Sigmoid colon (tissue), 7 donors: ENCODE results near the gene FUT6. TPM values are rescaled to one million over a fixed set of nuclear protein-coding genes. Genes with fewer than 3 reads are reported as not detected.

Source experiments
- DNase-seq: peaks from one replicate; pipeline ENCODE4 v3.0.0-alpha.2; 2019
- H3K27ac ChIP-seq, 4 donors: fragments of 200-600 bp; sonication (generic); one replicate each; pipeline ENCODE4 v1.5.1; 2016 to 2019; ENCODE audit warnings: mild to moderate bottlenecking in 1 of 4
- H3K27me3 ChIP-seq, 3 donors: fragments of 200-600 bp; sonication (generic); one replicate each; pipeline ENCODE4 v1.5.1; 2019; ENCODE audit warnings: mild to moderate bottlenecking in 1 of 3
- H3K36me3 ChIP-seq, 4 donors: fragments of 200-600 bp; sonication (generic); one replicate each; pipeline ENCODE4 v1.5.1; 2016 to 2019
- H3K4me1 ChIP-seq, 4 donors: fragments of 200-600 bp; sonication (generic); one replicate each; pipeline ENCODE4 v1.5.1; 2017 to 2019
- H3K4me3 ChIP-seq, 4 donors: fragments of 200-600 bp; sonication (generic); one replicate each; pipeline ENCODE4 v1.5.1; 2017 to 2019; ENCODE audit warnings: mild to moderate bottlenecking in 2 of 4, moderate library complexity in 1 of 4
- H3K9me3 ChIP-seq, 4 donors: fragments of 200-600 bp in 3 of 4; sonication (generic) in 3 of 4; one replicate each; pipeline versions ENCODE4 v1.5.1 to v1.6.1; 2013 to 2019
- EP300 ChIP-seq, 4 donors: sonication (generic); formaldehyde crosslinking; IDR thresholded peaks; one replicate each; pipeline ENCODE4 v1.6.1; 2017; ENCODE audit warnings: antibody characterized with exemption in 4 of 4
- POLR2A ChIP-seq, 2 donors: fragments of 450-650 bp; IDR thresholded peaks; one replicate each; pipeline ENCODE4 v1.6.1; 2016; ENCODE audit warnings: antibody characterized with exemption in 2 of 2, mild to moderate bottlenecking in 2 of 2, moderate library complexity in 2 of 2
- POLR2AphosphoS5 ChIP-seq, 4 donors: sonication (generic); formaldehyde crosslinking; IDR thresholded peaks; one replicate each; pipeline ENCODE4 v1.6.1; 2017; ENCODE audit warnings: antibody characterized with exemption in 4 of 4
- WGBS, 2 donors: extraction: QIAGEN DNeasy Blood & Tissue Kit; methylation state at CpG; one replicate each; pipeline ENCODE4 v1.1.7; 2013; 5-methylcytosine and 5-hydroxymethylcytosine counted together
- intact Hi-C: fragments of 100-400 bp; cut with DNase I; formaldehyde crosslinking; loops from one replicate; pipeline ENCODE4 v1.15.1; 2023
- polyA plus RNA-seq, 3 donors: library from polyadenylated mRNA; stranded (reverse); fragments of 200-250 nt; gene quantifications; one replicate each; pipeline ENCODE4 v1.2.3, GENCODE V29; 2013
- total RNA-seq, 4 donors: library from RNA; depleted of rRNA; stranded (reverse); fragments of >200 nt; gene quantifications; one replicate each; pipeline ENCODE4 v1.1.0, GENCODE V29; 2016
- TF ChIP-seq, protein P1 (sequence below), 4 experiments: fragments of 450-650 bp in 3 of 4; fragments of 200-600 bp in 1 of 4; IDR thresholded peaks; one replicate each; pipeline ENCODE4 v1.5.1; 2016 to 2019; ENCODE audit warnings: antibody characterized with exemption in 4 of 4, mild to moderate bottlenecking in 3 of 4, moderate library complexity in 2 of 4
- donor health status: healthy with polysubstance abuse.
- donor health status: Bipolar disorder and iron deficiency.
- donor health status: healthy.

FUT6 gene
- total and polyA plus RNA-seq, 7 donors, result 14.8 to 61.1 (median 21.0) TPM; not detected in 4

DNA sequence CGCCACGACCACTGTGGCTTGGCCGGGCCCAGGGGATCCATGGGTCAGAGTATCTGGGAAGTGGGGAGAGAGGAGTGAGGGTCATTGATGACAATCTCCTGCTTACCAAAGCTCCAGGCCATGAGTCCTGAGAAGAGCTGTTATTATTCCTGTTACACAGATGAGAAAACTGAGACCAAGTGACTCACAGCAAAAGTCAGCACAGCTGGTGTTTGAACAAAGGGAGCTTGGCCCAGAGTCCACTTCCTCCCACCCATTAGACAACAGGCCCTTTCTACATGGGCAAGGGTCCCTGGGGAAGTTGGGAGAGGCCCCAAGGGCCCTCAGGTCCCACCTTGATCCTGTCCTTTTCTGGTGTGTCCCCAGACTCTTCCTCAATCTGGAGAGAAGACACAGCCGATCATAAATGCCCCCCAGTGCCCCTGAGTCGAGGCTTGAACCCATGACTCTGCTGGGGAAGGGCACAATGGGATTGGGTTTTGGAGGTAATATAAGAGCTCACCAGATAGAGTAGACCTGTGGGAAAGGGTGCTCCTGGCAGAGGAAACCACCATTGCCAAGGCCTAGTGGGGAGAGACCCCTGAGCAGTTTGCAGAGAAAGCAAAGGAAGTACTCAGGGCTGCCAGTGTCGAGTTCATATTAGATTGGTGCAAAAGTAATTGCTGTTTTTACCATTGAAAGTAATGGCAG, 6.8 kb downstream of the FUT6 start:
- no peak overlapping the region for H3K27ac ChIP-seq
- H3K4me1 ChIP-seq, result peaks cover 0 to 20% (median 19%) of the 10 kb centered on the region in 4 donors
- H3K9me3 ChIP-seq, result no peaks in the 10 kb centered on the region
- 91 to 93% methylated on average over 6 of the region's 6 CpGs for WGBS, 2 donors
- intact Hi-C loops, result no loop called here
- DNase-seq, result no peak
- H3K4me3 ChIP-seq, result no peak overlapping the region
- peaks cover 0 to 5% (median 0%) of the 10 kb centered on the region in 3 donors for H3K27me3 ChIP-seq
- H3K36me3 ChIP-seq, result no peaks in the 10 kb centered on the region
- TF ChIP-seq POLR2AphosphoS5 (IDR thresholded peaks at IDR 0.05) (no peak), POLR2A (IDR thresholded peaks at IDR 0.05) (no peak), EP300 (IDR thresholded peaks at IDR 0.05) (no peak)
- TF ChIP-seq, protein P1, sequence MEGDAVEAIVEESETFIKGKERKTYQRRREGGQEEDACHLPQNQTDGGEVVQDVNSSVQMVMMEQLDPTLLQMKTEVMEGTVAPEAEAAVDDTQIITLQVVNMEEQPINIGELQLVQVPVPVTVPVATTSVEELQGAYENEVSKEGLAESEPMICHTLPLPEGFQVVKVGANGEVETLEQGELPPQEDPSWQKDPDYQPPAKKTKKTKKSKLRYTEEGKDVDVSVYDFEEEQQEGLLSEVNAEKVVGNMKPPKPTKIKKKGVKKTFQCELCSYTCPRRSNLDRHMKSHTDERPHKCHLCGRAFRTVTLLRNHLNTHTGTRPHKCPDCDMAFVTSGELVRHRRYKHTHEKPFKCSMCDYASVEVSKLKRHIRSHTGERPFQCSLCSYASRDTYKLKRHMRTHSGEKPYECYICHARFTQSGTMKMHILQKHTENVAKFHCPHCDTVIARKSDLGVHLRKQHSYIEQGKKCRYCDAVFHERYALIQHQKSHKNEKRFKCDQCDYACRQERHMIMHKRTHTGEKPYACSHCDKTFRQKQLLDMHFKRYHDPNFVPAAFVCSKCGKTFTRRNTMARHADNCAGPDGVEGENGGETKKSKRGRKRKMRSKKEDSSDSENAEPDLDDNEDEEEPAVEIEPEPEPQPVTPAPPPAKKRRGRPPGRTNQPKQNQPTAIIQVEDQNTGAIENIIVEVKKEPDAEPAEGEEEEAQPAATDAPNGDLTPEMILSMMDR (IDR thresholded peaks at IDR 0.05), result no peak

DNA sequence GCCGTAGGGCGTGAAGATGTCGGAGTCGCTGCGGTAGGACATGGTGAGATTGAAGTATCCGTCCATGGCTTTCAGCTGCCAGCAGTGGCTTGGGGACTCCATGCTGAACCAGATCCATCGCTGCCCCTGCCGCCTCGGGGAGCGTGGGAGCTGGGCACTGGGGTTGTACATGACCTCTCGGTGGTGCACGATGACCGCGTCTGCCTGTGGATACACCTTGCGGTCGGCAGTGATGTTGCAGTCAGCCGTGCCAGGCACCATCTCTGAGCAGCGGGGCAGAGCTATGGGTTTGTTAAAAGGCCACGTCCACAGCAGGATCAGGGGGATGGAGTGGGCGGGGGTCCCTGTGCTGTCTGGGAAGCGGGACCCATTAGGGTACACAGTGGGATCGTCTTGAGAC, 7.4 kb downstream of the FUT6 start:
- WGBS, 2 donors, result 91 to 93% methylated on average over 22 of the region's 22 CpGs
- Histone ChIP-seq H3K9me3 (no peaks in the 10 kb centered on the region), H3K27ac (no peak overlapping the region), H3K27me3 (peaks cover 0 to 5% (median 0%) of the 10 kb centered on the region in 3 donors), H3K4me1 (peaks cover 0 to 25% (median 23%) of the 10 kb centered on the region in 4 donors), H3K36me3 (no peaks in the 10 kb centered on the region), H3K4me3 (no peak overlapping the region)
- intact Hi-C loops, result no loop called here
- DNase-seq, result no peak
- TF ChIP-seq, protein P1 (IDR thresholded peaks at IDR 0.05), result no peak
- TF ChIP-seq POLR2A (IDR thresholded peaks at IDR 0.05) (no peak), EP300 (IDR thresholded peaks at IDR 0.05) (no peak), POLR2AphosphoS5 (IDR thresholded peaks at IDR 0.05) (no peak)

DNA sequence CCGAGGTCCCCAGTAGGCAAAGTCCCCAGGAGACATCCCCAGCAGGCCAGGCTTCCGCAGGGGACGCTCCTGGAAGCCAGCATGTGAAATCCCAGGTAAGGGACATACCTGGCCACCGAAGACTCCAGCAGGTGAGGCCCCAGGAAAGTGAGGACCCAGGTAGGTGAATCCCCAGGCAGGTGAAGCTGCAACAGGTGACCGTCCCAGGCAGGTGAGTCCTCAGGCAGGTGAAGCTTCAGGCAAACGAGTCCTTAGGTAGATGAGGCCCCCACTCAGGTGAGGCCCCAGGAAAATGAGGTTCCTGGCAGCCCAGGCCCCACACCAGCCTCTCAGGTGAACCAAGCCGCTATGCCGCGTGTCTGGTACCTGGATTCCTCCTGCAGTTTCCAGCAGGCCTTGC, 8.3 kb downstream of the FUT6 start:
- no peak for DNase-seq
- peaks cover 0 to 5% (median 0%) of the 10 kb centered on the region in 3 donors for H3K27me3 ChIP-seq
- WGBS, 2 donors, result 83 to 89% methylated on average over 9 of the region's 9 CpGs
- no peak overlapping the region for H3K4me3 ChIP-seq
- intact Hi-C loops, result no loop called here
- no peaks in the 10 kb centered on the region for H3K9me3 ChIP-seq
- H3K4me1 ChIP-seq, result peaks cover 0 to 34% (median 32%) of the 10 kb centered on the region in 4 donors
- no peaks in the 10 kb centered on the region for H3K36me3 ChIP-seq
- H3K27ac ChIP-seq, result no peak overlapping the region
- TF ChIP-seq EP300 (IDR thresholded peaks at IDR 0.05), result no peak

DNA sequence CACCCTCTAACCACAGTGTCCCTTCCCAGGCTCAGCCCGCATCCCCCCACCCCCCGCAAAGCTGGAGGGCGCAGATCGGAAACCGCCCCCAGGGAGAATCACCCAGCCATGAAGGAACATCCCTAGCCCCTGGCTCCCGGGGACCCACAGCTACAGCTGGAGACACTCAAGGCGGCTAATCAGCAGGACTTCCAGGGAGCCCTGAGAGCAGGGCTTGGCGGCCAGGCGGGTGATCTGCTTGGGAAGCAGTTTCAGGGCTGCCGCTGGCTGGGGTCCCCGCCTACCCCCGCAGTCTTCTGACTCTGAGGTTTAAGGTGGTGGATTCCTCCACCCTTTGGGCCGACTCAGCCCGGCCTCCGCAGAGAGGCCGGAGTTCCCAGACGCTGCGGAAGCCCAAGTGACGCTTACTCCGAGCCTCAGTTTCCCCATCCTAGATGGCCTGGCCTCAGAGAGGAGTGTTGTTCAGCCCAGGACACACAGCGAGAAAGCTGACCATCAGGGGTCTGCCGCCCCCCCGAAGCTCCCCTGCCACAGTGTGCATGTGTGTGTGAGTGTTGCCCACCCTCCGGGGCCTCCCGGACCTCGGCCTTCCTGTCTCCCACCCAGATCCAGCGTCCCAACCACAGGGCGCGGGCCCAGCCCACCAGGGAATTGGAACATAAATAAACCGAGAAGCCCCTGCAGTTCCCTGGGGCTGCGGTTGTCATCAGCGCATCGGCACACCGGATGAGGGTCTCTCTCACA, 9.8 kb downstream of the FUT6 start:
- 71 to 83% methylated on average over 34 of the region's 34 CpGs for WGBS, 2 donors
- peaks cover 0 to 35% (median 33%) of the 10 kb centered on the region in 4 donors for H3K4me1 ChIP-seq
- no peaks in the 10 kb centered on the region for H3K9me3 ChIP-seq
- H3K4me3 ChIP-seq, result peak overlapping the region; percentile 38 to 57 (median 48)
- TF ChIP-seq POLR2A (IDR thresholded peaks at IDR 0.05), result no peak
- TF ChIP-seq EP300 (IDR thresholded peaks at IDR 0.05), result no peak
- no peak for TF ChIP-seq POLR2AphosphoS5 (IDR thresholded peaks at IDR 0.05)
- TF ChIP-seq, protein P1 (IDR thresholded peaks at IDR 0.05), result no peak
- intact Hi-C loops, result loop anchor here (2.0 kb wide), 2 partner anchors 51 to 61 kb away; no protein-coding TSS in a partner anchor
- no peak for DNase-seq
- peaks cover 0 to 5% (median 0%) of the 10 kb centered on the region in 3 donors for H3K27me3 ChIP-seq
- no peaks in the 10 kb centered on the region for H3K36me3 ChIP-seq
- H3K27ac ChIP-seq, result peak overlapping the region; percentile 87 to 96 (median 92)
